Keratinocyte (primary cell): ENCODE results near the gene HLF.

Source experiments
- EZH2 ChIP-seq: IDR thresholded peaks from one replicate; pipeline ENCODE4 v1.6.1; 2012; ENCODE audit warnings: inconsistent platforms, mild to moderate bottlenecking, low read length, moderate library complexity
- TF ChIP-seq, protein P1 (sequence below), 3 experiments: IDR thresholded peaks in 1 of 3; conservative IDR thresholded peaks in 1 of 3; optimal IDR thresholded peaks in 1 of 3; 2 replicates in 2 of 3; 3 replicates in 1 of 3; pipeline versions ENCODE3 to v1.5.1; 2011; ENCODE audit warnings: low read length in 3 of 3, mild to moderate bottlenecking in 3 of 3, moderate library complexity in 2 of 3, control low read depth in 1 of 3, inconsistent platforms in 1 of 3; ENCODE audit not compliant: insufficient read depth in 2 of 3; ENCODE audit errors: extremely low read depth in 1 of 3

DNA sequence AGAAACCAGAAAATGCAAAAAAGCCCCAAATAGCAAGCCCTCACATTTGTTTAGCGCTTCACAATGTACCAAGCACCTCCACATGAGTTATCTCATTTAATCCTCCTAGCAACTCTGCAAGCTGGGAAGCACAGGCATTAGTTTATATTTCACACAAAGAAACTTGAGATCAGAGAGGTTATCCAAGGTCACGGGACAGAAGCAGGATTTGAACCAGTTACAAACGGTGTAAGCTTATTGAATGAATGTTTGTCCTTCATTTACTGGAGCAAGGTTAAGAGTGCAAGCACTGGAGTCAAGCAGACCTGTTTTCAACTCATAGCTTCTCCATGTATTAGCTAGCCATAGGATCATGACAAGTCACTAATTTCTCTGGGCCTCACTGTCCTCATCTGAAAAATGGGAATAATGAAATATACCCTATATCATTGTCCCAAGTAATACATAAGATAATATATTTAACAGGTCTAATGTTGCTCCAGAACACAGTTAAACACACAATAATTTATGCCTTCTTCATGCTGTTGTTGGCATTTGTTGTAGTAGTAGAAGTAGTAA, 6.1 kb upstream of the HLF start:
- TF ChIP-seq, protein P1, sequence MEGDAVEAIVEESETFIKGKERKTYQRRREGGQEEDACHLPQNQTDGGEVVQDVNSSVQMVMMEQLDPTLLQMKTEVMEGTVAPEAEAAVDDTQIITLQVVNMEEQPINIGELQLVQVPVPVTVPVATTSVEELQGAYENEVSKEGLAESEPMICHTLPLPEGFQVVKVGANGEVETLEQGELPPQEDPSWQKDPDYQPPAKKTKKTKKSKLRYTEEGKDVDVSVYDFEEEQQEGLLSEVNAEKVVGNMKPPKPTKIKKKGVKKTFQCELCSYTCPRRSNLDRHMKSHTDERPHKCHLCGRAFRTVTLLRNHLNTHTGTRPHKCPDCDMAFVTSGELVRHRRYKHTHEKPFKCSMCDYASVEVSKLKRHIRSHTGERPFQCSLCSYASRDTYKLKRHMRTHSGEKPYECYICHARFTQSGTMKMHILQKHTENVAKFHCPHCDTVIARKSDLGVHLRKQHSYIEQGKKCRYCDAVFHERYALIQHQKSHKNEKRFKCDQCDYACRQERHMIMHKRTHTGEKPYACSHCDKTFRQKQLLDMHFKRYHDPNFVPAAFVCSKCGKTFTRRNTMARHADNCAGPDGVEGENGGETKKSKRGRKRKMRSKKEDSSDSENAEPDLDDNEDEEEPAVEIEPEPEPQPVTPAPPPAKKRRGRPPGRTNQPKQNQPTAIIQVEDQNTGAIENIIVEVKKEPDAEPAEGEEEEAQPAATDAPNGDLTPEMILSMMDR (optimal IDR thresholded peaks at IDR 0.05 in 1 of 3, IDR thresholded peaks at IDR 0.05 in 1 of 3, conservative IDR thresholded peaks at IDR 0.05 in 1 of 3; ENCODE audit: extremely low read depth in 1 of 3, insufficient read depth in 2 of 3, low read length in 3 of 3), result no peak
- TF ChIP-seq EZH2, result no peak
